Mesendoderm (in vitro differentiated cells): Measurements from ENCODE around the gene GJB2.

Experiments used
- DNase-seq: peaks from one replicate; pipeline ENCODE4 v3.0.0; 2013
- H2AK5ac ChIP-seq: 2 replicates; pipeline ENCODE4 v1.6.1; 2013; ENCODE audit warnings: low read length, inconsistent platforms
- H2BK120ac ChIP-seq: 2 replicates; pipeline ENCODE4 v1.6.1; 2013; ENCODE audit warnings: low read depth, mild to moderate bottlenecking, low read length, moderate library complexity, mixed read lengths
- H2BK15ac ChIP-seq: replicated peaks from 2 replicates; pipeline ENCODE4 v1.6.1; 2013; ENCODE audit warnings: low read depth, mild to moderate bottlenecking, moderate library complexity
- H2BK5ac ChIP-seq: 2 replicates; pipeline ENCODE4 v1.6.1; 2013; ENCODE audit warnings: low read length, inconsistent platforms
- H3K18ac ChIP-seq: 2 replicates; pipeline ENCODE4 v1.6.1; 2013; ENCODE audit warnings: mild to moderate bottlenecking, low read length, mixed read lengths
- H3K23ac ChIP-seq: one replicate; pipeline ENCODE4 v1.6.1; 2013; ENCODE audit warnings: low read length
- H3K27ac ChIP-seq: 2 replicates; pipeline ENCODE4 v1.5.1; 2013; ENCODE audit warnings: low read depth, mild to moderate bottlenecking, inconsistent platforms, low read length, moderate library complexity
- H3K27me3 ChIP-seq: 2 replicates; pipeline ENCODE4 v1.6.1; 2013; ENCODE audit warnings: low read length, control low read depth, mild to moderate bottlenecking, inconsistent platforms; ENCODE audit not compliant: insufficient read depth, poor library complexity
- H3K36me3 ChIP-seq: 2 replicates; pipeline ENCODE4 v1.6.1; 2013; ENCODE audit warnings: low read length, inconsistent platforms; ENCODE audit not compliant: control insufficient read depth, insufficient read depth
- H3K4ac ChIP-seq: one replicate; pipeline ENCODE4 v1.6.1; 2013; ENCODE audit warnings: low read depth, mild to moderate bottlenecking, low read length, moderate library complexity
- H3K4me1 ChIP-seq: 2 replicates; pipeline ENCODE4 v1.6.1; 2013; ENCODE audit warnings: low read depth, low read length, inconsistent platforms; ENCODE audit not compliant: control insufficient read depth
- H3K4me2 ChIP-seq: 2 replicates; pipeline ENCODE4 v1.6.1; 2013; ENCODE audit warnings: low read length
- H3K4me3 ChIP-seq: 2 replicates; pipeline ENCODE4 v1.5.1; 2013; ENCODE audit warnings: mild to moderate bottlenecking, low read length
- H3K56ac ChIP-seq: one replicate; pipeline ENCODE4 v1.6.1; 2013; ENCODE audit warnings: low read length
- H3K79me1 ChIP-seq: 2 replicates; pipeline ENCODE4 v1.6.1; 2013; ENCODE audit warnings: low read length, inconsistent platforms
- H3K79me2 ChIP-seq: 2 replicates; pipeline ENCODE4 v1.6.1; 2013; ENCODE audit warnings: mild to moderate bottlenecking, low read length; ENCODE audit not compliant: control insufficient read depth, insufficient read depth
- H3K9ac ChIP-seq: 2 replicates; pipeline ENCODE4 v1.6.1; 2013; ENCODE audit warnings: low read length, inconsistent platforms
- H4K5ac ChIP-seq: one replicate; pipeline ENCODE4 v1.6.1; 2013; ENCODE audit warnings: low read length
- H4K8ac ChIP-seq: one replicate; pipeline ENCODE4 v1.6.1; 2013; ENCODE audit warnings: low read depth, mild to moderate bottlenecking, control low read depth, low read length, moderate library complexity
- WGBS: extraction: QIAGEN DNeasy Blood & Tissue Kit; methylation state at CpG from one replicate; pipeline ENCODE4 v1.1.7; 2013; ENCODE audit warnings: low lambda C conversion rate, missing lambda C conversion rate; ENCODE audit not compliant: insufficient coverage; ENCODE audit errors: extremely low coverage; 5-methylcytosine and 5-hydroxymethylcytosine counted together

Gene GJB2

DNA sequence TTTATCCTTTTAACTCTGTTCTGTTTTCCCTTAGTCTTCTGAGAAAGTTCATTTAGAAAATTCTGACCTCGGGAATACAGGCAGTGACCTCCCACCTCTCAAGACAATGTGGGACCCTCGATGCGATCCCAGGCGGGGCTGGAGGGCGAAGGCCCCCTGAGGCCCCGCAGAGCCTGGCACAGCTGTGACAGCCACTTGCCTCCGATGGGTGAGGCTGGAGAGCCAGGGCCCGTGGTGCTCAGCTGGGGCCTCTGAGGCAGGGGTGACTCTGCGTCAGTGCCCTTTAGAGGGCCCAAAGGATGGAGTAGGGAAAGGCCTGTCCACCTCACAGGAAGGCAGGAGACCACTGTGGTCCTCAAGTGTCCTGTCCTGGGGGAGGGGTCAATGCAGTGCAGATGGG is 42.2 kb downstream of the GJB2 start:
- no peak overlapping the region for H3K4me3 ChIP-seq
- H2AK5ac ChIP-seq, result no peak overlapping the region
- H3K4ac ChIP-seq, result no peak overlapping the region
- no peaks in the 10 kb centered on the region for H3K79me1 ChIP-seq
- H3K4me1 ChIP-seq, result no peaks in the 10 kb centered on the region
- no peak overlapping the region for H2BK120ac ChIP-seq
- no peak overlapping the region for H4K5ac ChIP-seq
- H2BK5ac ChIP-seq, result no peak overlapping the region
- no peak overlapping the region for H3K9ac ChIP-seq
- no peak overlapping the region for H2BK15ac ChIP-seq
- no peak overlapping the region for H4K8ac ChIP-seq
- H3K23ac ChIP-seq, result no peak overlapping the region
- no peaks in the 10 kb centered on the region for H3K79me2 ChIP-seq
- H3K18ac ChIP-seq, result no peak overlapping the region
- no peak overlapping the region for H3K4me2 ChIP-seq
- no CpG with 5 or more reads among the region's 9 CpGs for WGBS
- no peak overlapping the region for H3K27ac ChIP-seq
- no peak overlapping the region for H3K56ac ChIP-seq
- DNase-seq, result no peak
- H3K36me3 ChIP-seq, result no peaks in the 10 kb centered on the region
- H3K27me3 ChIP-seq, result no peaks in the 10 kb centered on the region

DNA sequence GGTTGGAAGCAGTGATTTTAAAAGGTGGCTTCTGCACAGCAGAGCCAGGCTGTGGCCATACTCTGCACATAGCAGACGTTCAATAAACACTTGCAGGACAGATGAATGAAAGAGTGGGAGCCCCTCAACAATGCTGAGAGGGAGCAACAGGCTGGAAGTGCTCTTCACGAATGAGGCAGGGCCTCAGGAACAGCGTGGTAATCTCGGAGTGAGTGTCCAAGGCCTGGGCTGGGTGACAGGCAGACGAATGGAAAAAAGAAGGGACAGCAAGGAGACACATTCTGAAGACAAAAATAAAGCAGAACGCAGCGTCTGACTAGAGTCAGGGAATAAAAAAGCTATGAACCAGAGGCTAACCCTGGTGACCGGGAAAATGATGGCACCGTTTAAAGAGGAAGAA is 43.0 kb downstream of the GJB2 start:
- Histone ChIP-seq H3K4me1 (no peaks in the 10 kb centered on the region), H3K4me3 (no peak overlapping the region), H2AK5ac (no peak overlapping the region), H3K4me2 (no peak overlapping the region), H3K27ac (no peak overlapping the region), H3K9ac (no peak overlapping the region), H3K27me3 (no peaks in the 10 kb centered on the region), H2BK120ac (no peak overlapping the region), H3K4ac (no peak overlapping the region), H3K18ac (no peak overlapping the region), H2BK15ac (no peak overlapping the region), H3K79me1 (no peaks in the 10 kb centered on the region), H4K8ac (no peak overlapping the region), H4K5ac (no peak overlapping the region), H3K36me3 (no peaks in the 10 kb centered on the region), H3K56ac (no peak overlapping the region), H2BK5ac (no peak overlapping the region), H3K79me2 (no peaks in the 10 kb centered on the region), H3K23ac (no peak overlapping the region)
- WGBS, result no CpG with 5 or more reads among the region's 9 CpGs
- DNase-seq, result no peak

DNA sequence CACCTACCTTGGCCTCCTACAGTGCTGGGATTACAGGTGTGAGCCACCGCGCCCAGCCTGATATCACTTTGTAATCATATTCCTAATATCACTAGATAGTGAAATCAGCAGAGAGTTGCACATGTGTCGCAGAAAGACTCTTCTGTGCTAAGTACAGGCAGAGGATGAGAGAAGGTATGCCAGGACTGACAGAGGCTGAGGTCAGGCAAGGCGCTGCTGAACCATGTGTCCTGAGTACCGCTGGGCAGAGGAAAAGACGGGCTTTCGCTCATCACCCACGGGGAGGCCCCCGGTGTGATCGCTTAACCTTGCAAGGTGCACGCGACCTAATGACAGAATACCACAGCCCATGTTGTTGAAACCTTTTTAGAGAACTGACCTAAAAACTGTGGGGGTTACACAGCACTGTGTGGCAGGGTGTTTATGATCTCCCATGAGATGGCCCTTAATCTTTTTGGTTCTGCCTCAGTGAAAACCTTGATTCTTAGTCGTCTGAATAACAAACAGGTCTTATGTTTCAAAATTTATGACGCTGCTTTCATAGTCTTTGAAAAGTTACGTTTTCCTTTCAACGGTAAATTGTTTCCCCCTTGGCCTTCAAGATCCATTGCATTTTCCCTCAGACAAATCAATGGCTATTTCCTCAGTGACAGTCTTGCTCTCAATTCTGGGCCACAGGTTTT is 44.1 kb downstream of the GJB2 start:
- Histone ChIP-seq H3K27me3 (no peaks in the 10 kb centered on the region), H2BK120ac (no peak overlapping the region), H3K9ac (no peak overlapping the region), H4K5ac (no peak overlapping the region), H2BK5ac (no peak overlapping the region), H3K56ac (no peak overlapping the region), H3K36me3 (no peaks in the 10 kb centered on the region), H3K79me2 (no peaks in the 10 kb centered on the region), H3K27ac (no peak overlapping the region), H3K4me2 (no peak overlapping the region), H2AK5ac (no peak overlapping the region), H3K4me3 (no peak overlapping the region), H3K79me1 (no peaks in the 10 kb centered on the region), H3K23ac (no peak overlapping the region), H4K8ac (no peak overlapping the region), H3K4ac (no peak overlapping the region), H2BK15ac (no peak overlapping the region), H3K4me1 (no peaks in the 10 kb centered on the region), H3K18ac (no peak overlapping the region)
- no peak for DNase-seq
- WGBS, result no CpG with 5 or more reads among the region's 16 CpGs

DNA sequence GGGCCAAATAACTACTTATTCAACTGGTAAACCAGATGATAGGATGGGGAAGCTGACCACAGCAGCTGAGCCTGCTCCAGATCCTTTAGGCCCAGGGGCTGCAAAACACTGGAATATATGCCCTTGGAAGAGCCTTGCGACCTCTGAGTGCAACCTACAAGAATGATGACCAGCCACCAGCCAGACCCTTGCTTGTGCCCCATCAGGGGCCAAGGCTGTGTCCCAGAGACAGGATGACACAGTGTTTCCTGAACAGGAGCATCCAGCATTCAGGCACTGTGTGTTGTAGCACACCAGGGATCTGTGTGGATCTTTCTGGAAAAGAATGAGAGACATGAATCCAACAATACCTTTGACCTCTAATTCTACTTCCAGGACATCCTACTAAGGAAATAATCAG is 46.4 kb downstream of the GJB2 start:
- Histone ChIP-seq H3K9ac (no peak overlapping the region), H3K4me2 (no peak overlapping the region), H2AK5ac (no peak overlapping the region), H2BK5ac (no peak overlapping the region), H3K23ac (no peak overlapping the region), H3K79me2 (no peaks in the 10 kb centered on the region), H4K8ac (no peak overlapping the region), H3K79me1 (no peaks in the 10 kb centered on the region), H3K18ac (no peak overlapping the region), H3K27me3 (no peaks in the 10 kb centered on the region), H3K4me3 (no peak overlapping the region), H2BK15ac (no peak overlapping the region), H3K27ac (no peak overlapping the region), H3K56ac (no peak overlapping the region), H3K4me1 (no peaks in the 10 kb centered on the region), H3K36me3 (no peaks in the 10 kb centered on the region), H3K4ac (no peak overlapping the region), H4K5ac (no peak overlapping the region), H2BK120ac (no peak overlapping the region)
- no peak for DNase-seq
- no CpG with 5 or more reads among the region's 1 CpG for WGBS

GRCh38 chr13:20145521-20145920 is 47.2 kb downstream of the GJB2 start:
- H3K9ac ChIP-seq, result no peak overlapping the region

More at GRCh38 chr13:20145521-20145920, 47.2 kb downstream of the GJB2 start:
- Histone ChIP-seq H3K4me1 (no peaks in the 10 kb centered on the region), H3K4ac (no peak overlapping the region), H2BK5ac (no peak overlapping the region), H3K79me1 (no peaks in the 10 kb centered on the region), H2BK15ac (no peak overlapping the region), H3K79me2 (no peaks in the 10 kb centered on the region), H3K27me3 (no peaks in the 10 kb centered on the region), H4K5ac (no peak overlapping the region), H2AK5ac (no peak overlapping the region), H2BK120ac (no peak overlapping the region), H3K27ac (no peak overlapping the region), H3K4me3 (no peak overlapping the region), H3K56ac (no peak overlapping the region), H3K18ac (no peak overlapping the region), H4K8ac (no peak overlapping the region), H3K4me2 (no peak overlapping the region), H3K36me3 (no peaks in the 10 kb centered on the region), H3K23ac (no peak overlapping the region)
- WGBS, result no CpG with 5 or more reads among the region's 7 CpGs
- no peak for DNase-seq
